GM18951 (cell line): Measurements from ENCODE around the gene BCL11B.

Source experiments
- POLR2A ChIP-seq: IDR thresholded peaks from 4 replicates; pipeline ENCODE4 v1.6.1; 2011; ENCODE audit warnings: mild to moderate bottlenecking; ENCODE audit not compliant: insufficient read length, insufficient read depth; ENCODE audit errors: extremely low read depth
- in situ Hi-C: fragments of 300-500 bp; cut with MboI; formaldehyde crosslinking; loops from one replicate; pipeline ENCODE4 v1.12.0; 2022; ENCODE audit warnings: low sequenced_read_pairs, mixed read lengths, inconsistent platforms; ENCODE audit not compliant: unreplicated experiment

Gene BCL11B

DNA sequence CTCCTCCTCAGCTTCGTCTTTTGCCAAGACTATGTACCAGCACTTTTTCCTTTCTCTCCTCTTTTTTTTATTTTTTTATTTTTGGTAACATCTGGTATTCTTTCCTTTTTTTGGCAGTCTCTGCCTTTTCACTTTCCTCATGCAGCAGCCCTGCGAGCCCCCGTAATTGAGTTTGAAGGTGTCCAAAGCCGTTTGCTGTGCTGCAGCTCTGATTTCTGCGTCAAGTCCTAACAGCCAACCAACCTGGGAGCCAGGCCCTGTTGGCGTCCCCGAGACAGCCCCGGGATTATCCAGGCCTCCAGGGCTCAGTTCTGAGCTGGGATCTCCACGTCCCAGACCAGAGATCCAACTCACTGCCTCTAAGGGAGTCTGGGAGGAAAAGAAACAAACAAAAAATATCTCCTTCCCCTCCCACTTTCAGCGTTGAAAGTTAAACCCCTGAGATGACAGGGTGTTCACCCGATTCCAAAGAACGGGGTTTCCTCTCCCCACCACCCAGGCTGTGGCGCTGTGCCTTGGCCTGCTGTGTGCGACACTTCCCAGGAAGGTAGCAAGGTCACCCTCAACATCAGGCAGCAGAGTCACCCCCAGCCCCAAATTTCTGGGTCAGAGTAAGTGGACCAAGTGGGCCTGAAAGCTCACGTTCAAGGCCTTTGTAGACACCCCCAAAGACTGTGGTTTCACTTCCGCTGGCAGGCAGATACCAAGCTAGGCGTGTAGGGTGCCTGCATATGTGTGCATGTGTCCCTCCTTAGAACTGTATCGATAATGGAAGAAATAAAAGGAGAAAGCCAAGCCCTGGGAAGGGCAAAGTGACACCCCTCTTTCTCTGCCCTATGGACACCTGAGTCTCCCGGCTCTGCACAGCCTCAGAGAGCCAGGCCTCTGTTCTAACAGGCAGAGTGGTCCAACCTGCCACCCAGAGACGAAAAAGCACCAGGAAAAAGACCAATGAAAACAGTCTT, 11.1 kb downstream of the BCL11B start:
- in situ Hi-C loops = no loop called here
- no peak for TF ChIP-seq POLR2A

- in situ Hi-C loops = no loop called here
Measured at GRCh38 chr14:99260116-99260515, 11.9 kb downstream of the BCL11B start.

GRCh38 chr14:99258876-99259726, 12.9 kb downstream of the BCL11B start:
- in situ Hi-C loops = no loop called here
- no peak for TF ChIP-seq POLR2A

More at GRCh38 chr14:99260116-99260515, 11.9 kb downstream of the BCL11B start:
- no peak for TF ChIP-seq POLR2A

GRCh38 chr14:99258341-99258861, 13.6 kb downstream of the BCL11B start:
- no peak for TF ChIP-seq POLR2A
- in situ Hi-C loops = no loop called here

DNA sequence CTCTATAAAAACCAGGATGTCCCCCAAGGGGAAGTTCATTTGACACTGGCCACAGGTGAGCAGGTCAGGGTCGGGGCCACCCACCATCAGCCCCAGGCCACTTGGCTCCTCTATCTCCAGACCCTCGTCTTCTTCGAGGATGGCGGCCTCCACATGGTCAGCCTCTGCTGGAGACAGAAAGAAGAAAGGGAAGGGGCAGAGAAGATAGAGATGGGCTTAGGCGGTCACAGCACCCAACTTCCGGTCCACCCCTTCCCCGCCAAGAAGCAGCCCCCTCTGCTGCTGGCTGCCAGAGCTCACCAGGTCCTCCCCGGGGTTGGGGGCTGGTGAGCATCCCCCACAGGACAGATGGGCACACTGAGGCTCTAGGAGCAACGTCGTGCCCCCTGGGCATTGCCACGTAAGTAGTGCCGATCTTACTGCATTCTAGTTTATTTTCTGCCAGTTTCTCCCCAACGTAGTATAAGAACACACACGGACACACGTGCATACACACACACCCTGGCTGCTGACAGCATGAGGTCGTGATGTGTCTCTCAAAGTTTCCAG, 14.2 kb downstream of the BCL11B start:
- no peak for TF ChIP-seq POLR2A
- in situ Hi-C loops = no loop called here

DNA sequence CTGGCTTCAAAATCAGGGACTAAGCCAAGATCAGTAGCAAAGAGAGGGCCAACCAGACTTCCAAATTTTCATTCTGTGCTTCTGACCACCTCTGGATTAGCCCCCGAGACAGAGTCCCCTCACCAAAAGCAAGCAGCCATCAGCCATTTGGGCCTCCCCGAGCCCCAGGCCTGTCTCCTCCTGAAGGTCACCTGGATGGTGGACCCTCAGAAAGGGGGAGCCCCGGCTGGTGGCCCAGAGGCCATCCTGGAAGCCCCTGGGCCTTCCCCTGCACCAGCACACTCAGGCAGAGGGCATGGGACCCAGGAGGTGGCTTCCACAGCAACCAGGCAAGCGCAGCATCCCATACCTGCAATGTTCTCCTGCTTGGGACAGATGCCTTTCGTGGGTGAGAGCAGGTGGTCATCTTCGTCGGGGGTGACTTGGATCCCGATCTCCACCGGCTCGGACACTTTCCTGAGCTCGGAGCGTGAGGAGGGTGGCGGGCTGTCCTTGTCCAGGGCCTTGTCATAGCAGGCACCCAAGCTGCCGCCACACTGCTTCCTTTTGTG, 14.8 kb downstream of the BCL11B start:
- in situ Hi-C loops = no loop called here
- TF ChIP-seq POLR2A = no peak

DNA sequence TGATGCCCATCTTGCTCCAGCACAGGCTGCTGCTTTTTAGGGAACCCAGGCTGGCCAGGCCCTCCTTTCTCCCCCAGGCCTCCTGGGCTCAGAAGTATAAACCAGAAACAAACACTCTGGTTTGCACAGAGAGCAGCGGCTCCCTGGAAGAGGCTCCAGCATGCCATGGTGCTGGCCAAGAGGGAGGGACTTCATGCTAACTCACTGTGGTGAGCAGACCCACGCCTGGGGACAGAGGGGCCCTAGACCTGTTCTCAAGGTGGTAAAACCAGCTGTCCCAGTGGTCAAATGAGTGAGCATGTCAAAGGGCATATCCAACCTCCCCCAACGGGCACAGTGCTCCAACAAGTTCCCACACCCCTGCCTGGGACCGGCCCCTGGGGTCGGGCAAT, 15.5 kb downstream of the BCL11B start:
- TF ChIP-seq POLR2A = no peak
- in situ Hi-C loops = no loop called here

DNA sequence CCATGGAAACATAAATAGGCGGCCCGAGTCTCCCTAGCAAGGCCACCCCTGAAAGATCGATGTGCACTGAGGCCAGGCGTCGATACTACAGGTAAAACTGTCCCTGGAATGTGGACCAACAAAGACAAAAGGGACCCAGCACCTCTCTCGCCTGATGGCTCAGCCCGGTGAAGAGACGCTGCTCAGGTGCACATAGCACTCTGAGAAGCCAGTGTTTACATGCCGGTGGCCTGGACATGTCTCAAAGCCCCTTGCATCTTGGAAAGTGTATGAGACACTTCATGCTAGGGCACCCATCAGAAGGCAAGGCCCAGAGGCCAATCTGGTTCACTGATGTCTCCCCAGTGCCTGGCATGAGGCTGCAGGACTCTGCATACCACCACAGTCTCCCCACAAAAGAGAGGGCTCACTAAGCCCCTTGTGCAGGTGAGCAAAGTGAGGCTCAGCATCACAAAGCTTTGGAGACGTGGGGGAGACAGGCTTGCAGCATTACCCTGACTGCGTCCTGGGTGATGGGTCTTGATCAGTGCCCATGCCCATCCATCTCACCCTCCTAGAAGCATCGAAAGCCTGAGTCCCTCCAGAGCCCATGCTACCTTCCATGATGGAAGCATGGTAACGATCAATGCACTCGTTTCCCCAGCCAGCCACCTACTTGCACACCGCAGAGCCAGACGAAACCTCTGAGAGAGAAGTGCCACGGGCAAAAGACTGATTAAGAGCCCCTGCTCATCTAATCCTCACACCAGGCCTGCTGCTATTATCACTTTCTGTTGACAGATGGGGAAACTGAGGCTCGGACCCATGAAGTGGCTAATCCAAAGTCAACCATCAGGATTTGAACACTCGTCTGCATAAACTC, 16.1 kb downstream of the BCL11B start:
- in situ Hi-C loops = no loop called here
- no peak for TF ChIP-seq POLR2A

DNA sequence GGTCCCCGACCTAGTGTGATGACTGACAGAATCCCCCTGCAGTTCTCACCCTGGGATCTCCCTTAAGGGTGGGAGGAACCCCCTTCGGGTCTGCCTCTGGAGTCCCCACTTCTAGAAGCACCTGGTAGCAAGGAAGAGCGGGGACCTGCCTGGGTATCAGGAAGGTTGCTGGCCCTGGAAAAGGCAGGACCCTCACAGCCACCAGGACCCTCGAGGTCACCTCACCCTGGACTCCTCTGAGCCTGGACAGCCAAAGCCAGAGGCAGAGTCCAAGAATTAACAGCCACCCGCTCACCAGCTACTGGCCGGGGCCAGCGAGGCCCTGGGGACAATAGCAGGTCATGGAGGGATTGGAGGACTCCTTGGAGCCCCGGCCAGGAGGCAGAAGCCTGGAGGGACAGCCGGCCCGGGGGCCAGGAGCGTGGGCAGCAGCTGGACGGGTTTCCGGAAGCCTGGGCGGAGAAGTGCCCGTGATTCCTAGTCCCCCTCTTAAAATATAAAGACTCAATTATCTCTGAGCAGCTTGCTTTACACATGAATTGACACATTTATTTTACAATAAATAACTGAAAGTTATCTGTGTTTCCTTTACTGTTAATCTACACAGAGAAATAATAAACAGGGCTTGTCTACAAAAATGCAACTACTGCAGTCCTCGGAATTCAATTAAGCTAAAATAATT, 17.5 kb downstream of the BCL11B start:
- TF ChIP-seq POLR2A = no peak
- in situ Hi-C loops = no loop called here

- no peak for TF ChIP-seq POLR2A
Measured at GRCh38 chr14:99253890-99254289, 18.1 kb downstream of the BCL11B start.

More at GRCh38 chr14:99253890-99254289, 18.1 kb downstream of the BCL11B start:
- in situ Hi-C loops = no loop called here
